Cardiac fibroblast (primary cell): Measurements from ENCODE around the gene IQGAP3.
"Not testable (repeated sequence)": the region's sequence is repeated elsewhere in the genome, so short reads cannot be mapped to it uniquely, and the experiment has no call there.

Experiments
- DNase-seq, 2 donors: peaks; one replicate each; pipeline versions ENCODE4 v3.0.0 to v3.0.0-alpha.2; 2010; ENCODE audit warnings: low read depth in 2 of 2
- H3K4me3 ChIP-seq, 2 donors: replicated peaks in 1 of 2; 1 replicate in 1 of 2; 2 replicates in 1 of 2; pipeline ENCODE4 v1.5.1; 2011; ENCODE audit warnings: low read depth in 2 of 2, low read length in 2 of 2, mild to moderate bottlenecking in 2 of 2, moderate library complexity in 1 of 2
- TF ChIP-seq, protein P1 (sequence below): IDR thresholded peaks from one replicate; pipeline ENCODE4 v1.5.1; 2011; ENCODE audit warnings: low read depth, mild to moderate bottlenecking, low read length, inconsistent platforms

Gene IQGAP3

DNA sequence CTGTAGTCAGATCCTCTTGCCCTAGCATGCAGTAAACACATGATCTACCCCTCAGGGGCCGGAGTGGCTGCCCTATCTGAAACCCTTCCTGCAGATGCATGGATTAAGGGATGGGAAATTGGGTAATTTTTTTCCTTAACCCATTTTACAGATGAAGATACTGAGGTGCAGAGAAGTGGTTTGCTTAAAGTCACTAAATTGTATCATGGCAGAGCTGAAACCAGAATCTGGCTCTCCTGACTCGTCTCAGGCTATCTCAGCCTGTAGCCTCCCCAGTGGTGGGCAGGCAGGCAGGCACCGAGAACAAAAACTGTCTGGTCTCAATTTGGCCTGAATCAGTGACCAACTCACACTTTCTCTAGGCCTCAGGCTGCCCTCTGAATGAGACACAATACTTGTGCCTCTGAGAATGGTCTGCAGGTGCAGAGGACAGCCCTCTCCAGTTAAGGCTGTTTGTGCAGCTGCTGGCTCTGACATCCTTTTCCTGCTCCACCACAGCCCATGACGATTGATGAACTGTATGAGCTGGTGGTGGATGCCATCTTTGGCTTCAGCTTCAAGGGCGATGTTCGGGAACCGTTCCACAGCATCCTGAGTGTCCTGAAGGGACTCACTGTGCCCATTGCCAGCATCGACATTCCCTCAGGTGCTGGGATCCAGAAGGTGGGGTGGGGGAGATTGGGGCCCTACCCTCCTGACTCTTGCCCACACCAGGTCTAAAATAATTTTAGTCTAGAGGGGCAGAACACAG is 20.7 kb upstream of the IQGAP3 start:
- DNase-seq: no peak
- no peak overlapping the region for H3K4me3 ChIP-seq
- TF ChIP-seq, protein P1, sequence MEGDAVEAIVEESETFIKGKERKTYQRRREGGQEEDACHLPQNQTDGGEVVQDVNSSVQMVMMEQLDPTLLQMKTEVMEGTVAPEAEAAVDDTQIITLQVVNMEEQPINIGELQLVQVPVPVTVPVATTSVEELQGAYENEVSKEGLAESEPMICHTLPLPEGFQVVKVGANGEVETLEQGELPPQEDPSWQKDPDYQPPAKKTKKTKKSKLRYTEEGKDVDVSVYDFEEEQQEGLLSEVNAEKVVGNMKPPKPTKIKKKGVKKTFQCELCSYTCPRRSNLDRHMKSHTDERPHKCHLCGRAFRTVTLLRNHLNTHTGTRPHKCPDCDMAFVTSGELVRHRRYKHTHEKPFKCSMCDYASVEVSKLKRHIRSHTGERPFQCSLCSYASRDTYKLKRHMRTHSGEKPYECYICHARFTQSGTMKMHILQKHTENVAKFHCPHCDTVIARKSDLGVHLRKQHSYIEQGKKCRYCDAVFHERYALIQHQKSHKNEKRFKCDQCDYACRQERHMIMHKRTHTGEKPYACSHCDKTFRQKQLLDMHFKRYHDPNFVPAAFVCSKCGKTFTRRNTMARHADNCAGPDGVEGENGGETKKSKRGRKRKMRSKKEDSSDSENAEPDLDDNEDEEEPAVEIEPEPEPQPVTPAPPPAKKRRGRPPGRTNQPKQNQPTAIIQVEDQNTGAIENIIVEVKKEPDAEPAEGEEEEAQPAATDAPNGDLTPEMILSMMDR: no peak

DNA sequence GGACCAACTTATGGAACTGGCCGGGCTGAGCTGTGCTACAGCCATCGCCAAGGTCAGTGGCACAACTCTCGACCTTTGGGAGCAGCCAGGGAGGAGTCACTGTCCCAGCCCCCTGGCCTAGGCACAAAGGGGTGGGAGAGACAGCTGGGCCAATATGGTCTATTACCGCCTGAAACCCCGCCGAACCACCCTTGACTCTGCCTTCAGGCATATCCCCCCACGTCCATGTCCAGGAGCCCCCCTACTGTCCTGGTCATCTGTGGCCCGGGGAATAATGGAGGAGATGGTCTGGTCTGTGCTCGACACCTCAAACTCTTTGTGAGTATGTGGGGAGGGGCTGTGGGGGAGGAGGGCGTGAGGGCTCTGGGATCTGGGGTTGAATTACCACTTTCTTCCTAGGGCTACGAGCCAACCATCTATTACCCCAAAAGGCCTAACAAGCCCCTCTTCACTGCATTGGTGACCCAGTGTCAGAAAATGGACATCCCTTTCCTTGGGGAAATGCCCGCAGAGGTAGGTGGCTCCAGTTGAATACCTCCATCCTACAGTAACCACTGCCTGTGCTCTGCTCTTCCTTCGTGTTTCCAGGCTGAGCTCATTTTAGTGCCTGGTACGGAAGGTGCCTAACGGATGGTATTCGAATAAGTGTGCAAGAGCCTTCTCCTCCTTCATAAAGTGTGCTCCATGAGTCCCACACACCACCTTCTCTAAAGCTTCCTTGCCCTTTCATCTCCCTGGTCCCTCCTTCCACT is 20.0 kb upstream of the IQGAP3 start:
- no peak for DNase-seq
- TF ChIP-seq, protein P1: no peak

DNA sequence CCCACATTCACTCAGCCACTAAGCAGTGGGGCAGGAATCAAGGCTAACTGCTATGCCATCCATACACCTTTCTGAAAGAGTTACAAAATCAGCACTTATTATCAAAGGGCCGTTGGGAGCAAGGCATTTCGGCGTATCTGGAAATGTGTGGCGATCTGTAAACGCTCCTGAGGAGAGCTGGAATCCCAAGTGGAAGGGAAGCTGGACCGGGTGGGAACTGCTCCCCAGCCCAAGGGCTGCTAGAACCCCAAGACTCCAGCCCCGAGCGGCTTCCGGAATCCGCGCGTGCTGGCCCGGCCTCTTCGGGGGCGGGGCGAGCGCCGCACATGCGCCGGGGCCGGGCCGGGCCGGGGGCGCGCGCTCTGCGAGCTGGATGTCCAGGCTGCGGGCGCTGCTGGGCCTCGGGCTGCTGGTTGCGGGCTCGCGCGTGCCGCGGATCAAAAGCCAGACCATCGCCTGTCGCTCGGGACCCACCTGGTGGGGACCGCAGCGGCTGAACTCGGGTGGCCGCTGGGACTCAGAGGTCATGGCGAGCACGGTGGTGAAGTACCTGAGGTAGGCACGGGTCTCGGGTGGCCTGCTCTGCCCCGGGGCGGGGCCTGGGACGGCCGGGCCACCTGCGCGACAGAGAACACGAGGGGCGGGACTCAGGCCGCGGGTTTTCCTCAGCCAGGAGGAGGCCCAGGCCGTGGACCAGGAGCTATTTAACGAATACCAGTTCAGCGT is 19.2 kb upstream of the IQGAP3 start, which contains the start of gene NAXE:
Gene NAXE, plus strand, starts transcription at position 345 of the 726 bp plus-strand sequence. Its CDS starts 29 bp downstream, at position 374.
- TF ChIP-seq, protein P1: no peak
- peak; percentile 40 to 65 for DNase-seq
- peak within 1 kb of the TSS; percentile 60 to 82 for H3K4me3 ChIP-seq

More for the DNA sequence above, 20.0 kb upstream of the IQGAP3 start:
- H3K4me3 ChIP-seq: peak overlapping the region; percentile 60 to 82

DNA sequence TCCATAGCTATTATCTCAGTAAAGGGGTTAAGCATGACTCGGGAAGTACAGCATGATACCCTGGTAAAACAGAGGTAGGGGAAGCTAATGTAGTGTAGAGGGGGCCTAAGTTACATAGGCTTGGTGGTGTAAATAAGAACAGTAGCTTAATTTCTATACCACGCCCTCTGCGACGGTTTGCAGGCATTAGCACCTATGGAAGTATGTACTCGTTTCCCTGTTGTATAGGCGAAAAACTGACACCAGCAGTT is 18.7 kb upstream of the IQGAP3 start:
- no peak for DNase-seq
- peak overlapping the region; percentile 60 to 82 for H3K4me3 ChIP-seq
- TF ChIP-seq, protein P1: no peak

DNA sequence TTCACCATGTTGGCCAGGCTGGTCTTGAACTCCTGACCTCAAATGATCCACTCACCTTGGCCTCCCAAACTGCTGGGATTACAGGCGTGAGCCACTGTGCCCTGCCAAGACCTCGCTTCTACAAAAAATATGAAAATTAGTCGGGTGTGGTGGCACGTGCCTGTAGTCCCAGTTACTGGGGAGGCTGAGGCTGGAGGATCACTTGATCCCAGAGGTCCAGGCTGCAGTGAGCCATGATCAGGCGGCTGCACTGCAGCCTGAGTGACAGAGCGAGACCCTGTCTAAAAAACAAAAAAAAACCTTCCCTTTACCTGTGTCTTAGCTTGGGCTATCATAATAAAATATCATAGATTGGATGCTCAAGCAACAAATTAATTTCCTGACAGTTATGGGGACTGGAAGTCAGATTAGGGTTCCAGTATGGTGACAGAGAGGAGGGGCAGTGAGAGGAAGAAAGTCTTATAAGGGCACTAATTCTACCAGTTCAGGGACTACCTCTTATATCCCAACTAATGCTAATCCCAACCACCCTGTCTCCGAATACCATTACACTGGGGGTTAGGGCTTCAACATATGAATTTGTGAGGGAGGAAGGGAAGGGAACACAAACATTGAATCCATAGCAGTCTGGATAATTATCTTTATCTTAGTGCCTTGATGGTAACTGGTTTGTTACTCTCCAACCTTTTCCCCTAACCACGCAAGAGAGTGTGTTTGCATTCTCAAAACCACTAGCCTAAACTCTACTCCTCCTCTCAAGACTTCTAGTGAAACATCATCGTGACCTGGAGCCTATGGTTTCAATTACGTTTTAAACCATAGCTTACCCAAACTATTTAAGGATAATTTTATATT is 18.2 kb upstream of the IQGAP3 start:
- TF ChIP-seq, protein P1: no peak
- no peak overlapping the region for H3K4me3 ChIP-seq

DNA sequence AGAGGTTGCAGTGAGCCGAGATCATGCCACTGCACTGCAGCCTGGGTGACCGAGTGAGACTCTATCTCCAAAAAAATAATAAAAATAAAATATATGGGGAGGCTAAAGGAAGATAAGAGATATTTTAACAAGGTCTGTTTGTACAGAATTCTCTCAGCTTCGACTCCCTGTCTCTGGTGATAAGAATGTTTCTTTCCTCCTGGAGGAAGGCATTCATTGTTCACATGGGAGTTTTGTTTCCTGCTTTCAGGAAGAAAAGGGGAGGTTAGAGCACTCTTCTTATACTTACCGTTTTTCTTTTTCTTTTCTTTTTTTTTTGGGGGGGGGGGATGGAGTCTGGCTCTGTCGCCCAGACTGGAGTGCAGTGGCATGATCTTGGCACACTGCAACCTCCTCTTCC is 17.2 kb upstream of the IQGAP3 start:
- no peak for DNase-seq
- TF ChIP-seq, protein P1: no peak
- no peak overlapping the region for H3K4me3 ChIP-seq

More for the DNA sequence above, 18.2 kb upstream of the IQGAP3 start:
- DNase-seq: no peak

DNA sequence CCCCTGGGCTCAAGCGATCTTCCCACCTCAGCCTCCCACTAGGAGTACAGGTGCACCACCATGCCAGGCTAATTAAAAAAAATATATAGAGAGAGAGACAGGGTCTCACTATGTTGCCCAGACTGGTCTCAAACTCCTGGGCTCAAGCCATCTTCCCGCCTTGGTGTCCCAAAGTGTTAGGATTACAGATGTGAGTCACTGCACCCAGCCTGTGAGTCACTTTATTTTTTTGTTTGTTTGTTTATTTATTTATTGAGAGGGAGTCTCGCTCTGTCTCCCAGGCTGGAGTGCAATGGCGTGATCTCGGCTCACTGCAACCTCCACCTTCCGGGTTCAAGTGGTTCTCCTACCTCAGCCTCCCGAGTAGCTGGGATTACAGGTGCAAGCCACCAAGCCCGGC is 15.6 kb upstream of the IQGAP3 start:
- DNase-seq, H3K4me3 ChIP-seq: not testable (repeated sequence)
